ENCODE data around the gene MCM3.

DNA sequence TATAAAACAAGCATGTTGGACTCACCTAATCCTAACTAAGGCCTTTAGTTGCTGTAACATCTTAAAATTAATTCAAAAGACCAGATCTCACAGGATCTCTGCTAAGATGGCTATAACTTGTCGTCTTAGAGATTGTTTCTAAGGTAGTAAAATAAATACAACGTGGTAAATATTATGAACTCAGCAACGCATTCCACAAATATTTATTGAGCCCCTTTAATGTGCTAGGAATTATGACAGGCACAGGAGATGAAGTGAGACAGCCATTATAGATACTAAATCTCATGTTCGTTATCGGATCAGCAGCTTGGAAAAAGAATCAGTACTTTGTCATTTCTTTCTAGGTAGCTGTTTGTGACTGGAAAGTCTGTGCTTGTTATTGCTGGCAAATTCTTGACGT, 20.9 kb upstream of the MCM3 start:
- TF ChIP-seq POLR2A (IDR thresholded peaks at IDR 0.05; ENCODE audit: low read depth, low read length), result no peak
- TF ChIP-seq SPI1 (IDR thresholded peaks at IDR 0.05; ENCODE audit: low read depth, low read length), result no peak
